IgD-negative memory B cell (primary cell): ENCODE results near the gene MTA1. TPM values are rescaled to one million over a fixed set of nuclear protein-coding genes. Genes with fewer than 3 reads are reported as not detected.

Experiments used
- H3K27ac Mint-ChIP-seq, 3 donors: one replicate each; pipeline ENCODE4 v1.8.0; 2020 to 2022; ENCODE audit warnings: mild to moderate bottlenecking in 3 of 3, mixed read lengths in 3 of 3, moderate library complexity in 1 of 3
- H3K27me3 Mint-ChIP-seq: one replicate; pipeline ENCODE4 v1.8.0; 2021; ENCODE audit warnings: mixed read lengths
- H3K36me3 Mint-ChIP-seq: one replicate; pipeline ENCODE4 v1.8.0; 2020; ENCODE audit warnings: mild to moderate bottlenecking, mixed read lengths
- H3K4me1 Mint-ChIP-seq, 3 donors: one replicate each; pipeline ENCODE4 v1.8.0; 2020 to 2022; ENCODE audit warnings: mixed read lengths in 3 of 3, mild to moderate bottlenecking in 1 of 3
- H3K4me3 Mint-ChIP-seq, 4 donors: one replicate each; pipeline ENCODE4 v1.8.0; 2020 to 2022; ENCODE audit warnings: mild to moderate bottlenecking in 4 of 4, mixed read lengths in 4 of 4, moderate library complexity in 3 of 4
- H3K9me3 Mint-ChIP-seq, 3 donors: one replicate each; pipeline ENCODE4 v1.8.0; 2020 to 2021; ENCODE audit warnings: mixed read lengths in 3 of 3, mild to moderate bottlenecking in 1 of 3
- polyA plus RNA-seq: library from polyadenylated mRNA; unstranded; fragments of 300-500 nt; fragmentation: Illumina TruSeq; gene quantifications from one replicate; pipeline ENCODE4 v1.2.3, GENCODE V29; 2021

MTA1 gene
- polyA plus RNA-seq, 1 donor from 2014 or later, result 3.7 TPM

DNA sequence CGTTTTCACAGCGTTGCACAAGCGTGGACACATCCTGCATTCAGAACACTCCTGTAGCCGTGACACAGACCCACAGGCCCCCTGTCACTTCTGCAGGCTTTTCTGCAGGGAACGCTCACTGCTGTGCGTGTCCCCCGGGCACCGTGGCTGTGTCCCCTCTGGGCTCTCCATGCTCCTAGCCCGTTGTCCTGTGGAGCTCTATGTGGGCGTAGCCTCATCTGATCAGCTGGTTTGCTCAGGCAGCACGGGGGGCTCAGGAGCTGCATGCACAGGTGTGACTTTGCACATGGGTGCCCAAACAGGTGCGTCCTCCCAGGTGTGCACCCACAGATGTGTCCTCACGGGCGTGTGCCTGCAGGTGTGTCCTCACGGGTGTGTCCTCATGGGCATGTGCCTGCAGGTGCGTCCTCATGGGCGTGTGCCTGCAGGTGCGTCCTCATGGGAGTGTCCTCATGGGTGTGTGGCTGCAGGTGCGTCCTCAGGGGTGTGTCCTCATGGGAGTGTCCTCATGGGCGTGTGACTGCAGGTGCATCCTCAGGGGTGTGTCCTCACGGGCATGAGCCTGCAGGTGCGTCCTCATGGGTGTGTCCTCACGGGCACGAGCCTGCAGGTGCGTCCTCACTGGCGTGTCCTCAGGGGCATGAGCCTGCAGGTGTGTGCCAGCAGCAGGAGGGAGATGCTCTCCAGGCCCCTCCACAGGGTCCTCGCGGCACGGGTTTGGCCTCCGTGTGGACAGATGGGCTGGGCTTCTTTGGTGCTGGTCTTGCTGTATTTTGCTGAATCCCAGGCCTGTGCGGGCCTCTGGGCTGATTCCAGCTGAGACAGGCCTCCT is 17.5 kb downstream of the MTA1 start:
- H3K36me3 Mint-ChIP-seq, result peaks cover 2% of the 10 kb centered on the region

DNA sequence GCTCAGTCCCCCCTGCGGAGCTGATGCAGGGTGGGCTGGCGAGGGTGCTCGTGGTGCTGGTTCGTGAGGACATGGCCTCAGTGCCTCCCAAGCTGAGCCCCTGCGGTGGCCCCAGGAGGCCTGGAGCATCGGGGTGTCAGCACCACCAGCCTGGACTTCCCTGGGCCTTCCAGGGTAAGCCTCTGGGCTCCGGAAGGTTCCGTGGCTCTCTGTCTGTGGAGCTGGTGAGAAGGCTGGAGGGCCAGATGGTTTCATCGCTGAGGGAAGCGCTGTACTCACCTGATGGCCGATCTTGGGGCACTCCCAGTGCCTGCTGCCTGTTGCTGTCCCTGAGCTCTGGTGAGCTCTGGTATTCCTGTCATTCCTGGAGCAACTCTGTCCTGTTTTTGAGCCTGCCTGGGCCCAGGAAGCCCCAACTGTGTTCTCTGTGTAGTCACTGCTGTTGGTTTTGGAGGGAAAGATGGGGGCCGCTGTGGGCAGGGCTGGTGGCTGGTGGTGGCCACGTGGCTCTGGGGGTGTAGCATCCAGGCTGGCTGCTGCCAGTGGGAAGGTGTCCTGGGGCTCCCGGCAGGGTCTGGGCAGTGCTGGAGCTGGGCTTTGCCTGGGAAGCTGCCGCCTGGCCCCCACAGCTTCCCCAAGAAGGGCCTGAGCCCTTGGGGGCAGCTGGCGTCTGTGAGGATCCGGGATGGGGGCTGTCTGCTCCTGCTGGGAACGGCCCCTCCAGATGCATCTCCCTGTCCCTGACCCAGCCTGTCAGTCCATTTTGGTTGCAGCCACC is 18.3 kb downstream of the MTA1 start:
- Mint-ChIP-seq H3K4me3 (no peak overlapping the region), H3K9me3 (no peaks in the 10 kb centered on the region), H3K27me3 (no peaks in the 10 kb centered on the region), H3K27ac (no peak overlapping the region), H3K36me3 (peaks cover 2% of the 10 kb centered on the region), H3K4me1 (peaks cover 3 to 14% (median 10%) of the 10 kb centered on the region in 3 donors)

More for the DNA sequence above, 17.5 kb downstream of the MTA1 start:
- H3K4me1 Mint-ChIP-seq, result peaks cover 3 to 14% (median 9%) of the 10 kb centered on the region in 3 donors
- no peaks in the 10 kb centered on the region for H3K9me3 Mint-ChIP-seq
- no peaks in the 10 kb centered on the region for H3K27me3 Mint-ChIP-seq
- H3K4me3 Mint-ChIP-seq, result peak overlapping the region in 1 of 4 donors; percentile 35
- H3K27ac Mint-ChIP-seq, result peak overlapping the region in 2 of 3 donors; percentile 27 to 78

DNA sequence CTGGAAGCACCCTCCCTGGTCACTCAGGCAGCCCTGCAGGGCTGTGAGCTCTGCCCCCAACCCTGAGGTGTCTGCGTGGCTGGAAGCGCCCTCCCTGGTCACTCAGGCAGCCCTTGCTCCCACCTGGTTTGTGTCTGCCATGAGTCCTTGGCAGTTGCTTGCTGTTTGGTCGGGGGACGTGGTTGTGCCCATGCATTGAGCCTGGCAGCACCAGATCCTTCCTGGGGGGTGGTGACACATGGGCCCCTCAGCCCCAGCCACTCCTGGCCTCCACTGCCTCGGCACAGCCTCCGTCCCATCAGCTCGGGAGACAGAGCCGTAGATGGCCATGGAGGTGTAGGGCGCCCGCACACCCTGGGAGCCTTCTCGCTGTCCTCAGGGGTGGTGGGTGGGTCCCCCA is 19.6 kb downstream of the MTA1 start:
- Mint-ChIP-seq H3K9me3 (no peaks in the 10 kb centered on the region), H3K4me1 (peaks cover 3 to 14% (median 12%) of the 10 kb centered on the region in 3 donors), H3K4me3 (no peak overlapping the region)

DNA sequence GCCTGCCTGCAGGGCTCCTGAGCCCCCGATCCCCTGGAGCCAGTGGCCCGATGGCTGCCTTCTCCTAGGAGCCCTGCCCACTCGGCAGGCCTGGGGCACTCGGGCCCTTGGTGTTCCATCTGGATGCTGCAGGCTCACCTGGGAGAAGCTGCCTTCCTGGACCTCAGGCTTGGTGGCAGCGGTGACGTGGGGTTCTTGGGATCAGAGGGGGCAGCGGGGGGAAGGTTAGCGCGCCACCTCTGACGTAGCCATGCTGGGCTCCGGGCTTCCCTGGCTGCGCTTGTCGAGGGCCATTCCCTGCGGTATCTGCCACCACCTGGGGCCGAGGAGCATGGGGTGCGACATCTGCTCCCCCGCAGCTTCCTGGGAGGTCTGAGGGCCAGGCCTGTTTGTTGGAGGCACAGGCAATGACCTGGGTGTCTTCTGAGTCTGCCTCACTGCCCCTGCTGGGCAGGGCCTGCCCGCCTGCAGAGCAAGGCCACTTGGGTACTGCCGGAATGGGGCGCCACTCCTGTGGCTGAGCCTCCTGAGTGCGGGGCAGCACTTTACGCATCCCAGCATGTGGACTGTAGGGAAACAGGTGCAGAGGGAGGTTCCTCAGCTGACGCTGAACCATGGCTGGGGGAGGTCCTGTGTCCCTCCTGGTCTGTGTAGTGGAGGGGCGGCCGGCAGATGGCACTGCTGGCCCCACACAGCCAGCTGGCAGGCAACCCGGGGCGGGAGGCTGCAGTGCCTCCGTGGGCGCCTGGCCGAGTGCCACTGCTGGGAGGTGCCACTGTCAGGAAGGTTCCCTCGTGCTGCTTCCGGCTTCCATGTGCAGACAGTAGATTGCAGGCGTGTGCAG is 20.3 kb downstream of the MTA1 start:
- peaks cover under 1 to 11% (median 11%) of the 10 kb centered on the region in 3 donors for H3K4me1 Mint-ChIP-seq
- no peak overlapping the region for H3K4me3 Mint-ChIP-seq

More for the DNA sequence above, 19.6 kb downstream of the MTA1 start:
- Mint-ChIP-seq H3K36me3 (peaks cover 2% of the 10 kb centered on the region), H3K27ac (no peak overlapping the region), H3K27me3 (no peaks in the 10 kb centered on the region)

DNA sequence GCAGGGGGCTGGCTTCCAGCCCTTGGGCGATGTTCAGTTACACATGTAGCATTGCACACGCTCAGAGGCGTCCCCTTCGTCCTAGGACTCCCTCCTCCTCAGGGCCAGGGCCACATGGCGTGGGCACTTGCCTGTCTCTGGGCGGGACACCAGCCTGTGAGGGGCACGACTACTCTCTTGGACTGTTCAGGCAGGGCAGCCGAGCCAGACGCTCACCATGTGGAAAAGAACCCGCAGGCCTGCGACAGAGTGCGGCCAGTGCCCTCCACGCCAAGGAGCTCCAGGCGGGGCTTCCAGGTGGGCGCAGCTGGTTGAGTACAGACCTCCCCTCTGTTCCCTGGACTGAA is 20.9 kb downstream of the MTA1 start:
- no peak overlapping the region for H3K4me3 Mint-ChIP-seq

More for the DNA sequence above, 20.3 kb downstream of the MTA1 start:
- Mint-ChIP-seq H3K27me3 (no peaks in the 10 kb centered on the region), H3K27ac (no peak overlapping the region), H3K9me3 (no peaks in the 10 kb centered on the region), H3K36me3 (peaks cover 2% of the 10 kb centered on the region)

DNA sequence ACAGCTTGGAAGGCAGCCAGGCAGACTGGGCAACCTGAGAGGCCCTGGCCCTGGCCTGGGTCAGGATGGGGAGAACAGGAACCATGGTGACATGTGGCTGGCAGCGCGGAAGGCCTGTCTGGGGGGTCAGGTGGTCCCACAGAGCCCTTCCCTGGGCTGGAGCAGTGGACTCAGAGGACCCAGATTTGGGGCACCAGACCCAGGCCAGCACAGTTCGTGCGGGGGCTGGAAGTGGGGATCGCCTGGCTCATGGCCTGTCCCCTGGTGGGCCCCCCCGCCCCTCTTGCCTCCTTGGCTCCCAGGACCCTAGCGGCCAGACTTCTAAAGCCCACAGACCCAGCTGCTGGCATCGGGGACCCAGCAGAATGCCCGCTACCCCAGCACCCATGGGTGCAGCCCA is 21.4 kb downstream of the MTA1 start:
- Mint-ChIP-seq H3K27me3 (no peaks in the 10 kb centered on the region), H3K9me3 (no peaks in the 10 kb centered on the region), H3K27ac (no peak overlapping the region), H3K36me3 (no peaks in the 10 kb centered on the region), H3K4me3 (no peak overlapping the region), H3K4me1 (peaks cover 0 to 5% (median 4%) of the 10 kb centered on the region in 3 donors)

More for the DNA sequence above, 20.9 kb downstream of the MTA1 start:
- no peak overlapping the region for H3K27ac Mint-ChIP-seq
- H3K36me3 Mint-ChIP-seq, result peaks cover under 1% of the 10 kb centered on the region
- peaks cover 0 to 8% (median 8%) of the 10 kb centered on the region in 3 donors for H3K4me1 Mint-ChIP-seq
- no peaks in the 10 kb centered on the region for H3K27me3 Mint-ChIP-seq
- H3K9me3 Mint-ChIP-seq, result no peaks in the 10 kb centered on the region

DNA sequence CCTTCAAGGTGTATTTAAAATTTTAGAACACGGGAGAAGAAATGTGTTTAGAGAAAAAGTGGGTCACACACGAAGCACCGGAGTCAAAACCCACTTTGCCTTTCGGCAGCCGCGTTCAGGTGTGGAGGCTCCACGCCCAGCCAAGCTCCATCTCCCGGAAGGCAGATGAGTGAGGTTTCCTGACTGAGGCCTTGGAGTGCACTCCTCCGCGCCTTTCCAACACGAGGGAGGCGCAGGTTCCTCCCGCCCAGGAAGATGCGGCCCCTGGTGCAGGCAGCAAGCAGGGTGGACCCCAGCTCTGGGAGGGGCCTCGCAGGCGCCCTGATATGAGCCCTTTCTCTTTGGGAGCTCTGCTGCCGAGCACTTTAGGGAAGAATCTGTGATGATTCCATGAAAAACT is 22.5 kb downstream of the MTA1 start:
- no peak overlapping the region for H3K4me3 Mint-ChIP-seq
- no peaks in the 10 kb centered on the region for H3K9me3 Mint-ChIP-seq

DNA sequence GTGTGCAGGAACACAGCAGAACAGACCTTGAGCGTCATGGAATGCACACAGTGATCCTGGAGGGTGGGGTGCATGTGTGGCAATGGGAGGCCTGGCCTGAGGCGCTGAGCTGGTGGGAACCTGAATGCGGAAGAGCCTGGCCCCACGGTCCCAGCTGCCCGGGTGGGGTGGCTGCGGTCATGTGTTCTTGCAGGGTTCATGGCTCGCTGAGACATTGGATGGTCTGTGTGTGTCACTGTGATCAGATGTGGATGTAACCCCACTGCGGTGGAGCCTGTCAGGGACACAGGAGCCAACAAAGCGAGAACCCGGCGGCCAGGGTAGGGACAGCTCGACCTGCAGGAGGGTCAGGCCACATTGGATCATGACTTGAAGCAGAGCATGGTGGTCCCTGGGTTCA is 23.2 kb downstream of the MTA1 start:
- Mint-ChIP-seq H3K27me3 (no peaks in the 10 kb centered on the region), H3K4me1 (peaks cover 0 to 4% (median 2%) of the 10 kb centered on the region in 3 donors), H3K27ac (no peak overlapping the region), H3K9me3 (no peaks in the 10 kb centered on the region), H3K4me3 (no peak overlapping the region), H3K36me3 (no peaks in the 10 kb centered on the region)

More for the DNA sequence above, 22.5 kb downstream of the MTA1 start:
- peaks cover 0 to 4% (median 2%) of the 10 kb centered on the region in 3 donors for H3K4me1 Mint-ChIP-seq
- no peak overlapping the region for H3K27ac Mint-ChIP-seq
- H3K27me3 Mint-ChIP-seq, result no peaks in the 10 kb centered on the region
- no peaks in the 10 kb centered on the region for H3K36me3 Mint-ChIP-seq

DNA sequence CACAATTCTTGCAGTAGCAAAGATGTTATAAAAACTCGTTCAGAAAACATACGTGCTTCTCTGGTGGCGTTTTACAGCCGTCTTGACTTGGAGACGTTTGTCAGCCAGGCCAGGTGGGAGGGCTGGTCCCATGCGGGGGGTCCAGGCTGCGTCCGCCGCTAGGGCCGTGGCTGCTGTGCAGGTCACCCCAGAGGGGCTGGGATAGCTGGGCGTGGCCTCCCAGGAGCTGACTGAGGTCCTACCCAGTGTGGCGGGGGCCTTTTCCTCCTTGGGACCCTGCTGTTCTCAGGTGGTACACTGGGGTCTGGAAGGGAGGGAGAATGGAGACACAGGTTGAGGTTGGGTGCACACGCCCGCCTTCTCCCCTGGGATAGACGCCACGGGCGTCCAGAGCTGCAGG is 25.2 kb downstream of the MTA1 start:
- Mint-ChIP-seq H3K4me3 (no peak overlapping the region), H3K27ac (no peak overlapping the region), H3K9me3 (no peaks in the 10 kb centered on the region)

DNA sequence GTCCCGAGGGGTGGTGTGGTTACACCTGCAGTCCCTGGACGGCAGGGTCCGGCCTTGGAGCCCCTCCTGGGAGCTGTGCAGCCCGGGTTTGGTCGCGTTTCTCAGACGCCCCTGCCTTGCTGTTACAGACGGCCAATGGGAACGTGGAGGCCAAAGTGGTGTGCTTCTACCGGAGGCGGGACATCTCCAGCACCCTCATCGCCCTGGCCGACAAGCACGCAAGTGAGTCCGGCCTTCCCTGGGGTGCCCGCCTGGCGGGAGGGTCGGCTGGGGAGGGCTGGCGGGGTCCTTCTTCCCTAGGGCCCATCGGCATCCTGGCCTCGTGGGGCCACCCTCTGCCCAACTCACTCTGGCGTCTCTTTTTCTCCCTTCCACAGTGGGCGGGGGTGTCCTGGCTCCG is 25.7 kb downstream of the MTA1 start:
- Mint-ChIP-seq H3K36me3 (no peaks in the 10 kb centered on the region), H3K4me1 (peaks cover 0 to 4% (median 2%) of the 10 kb centered on the region in 3 donors), H3K27me3 (no peaks in the 10 kb centered on the region), H3K9me3 (no peaks in the 10 kb centered on the region), H3K27ac (no peak overlapping the region), H3K4me3 (no peak overlapping the region)

More for the DNA sequence above, 25.2 kb downstream of the MTA1 start:
- Mint-ChIP-seq H3K4me1 (peaks cover 0 to 4% (median 2%) of the 10 kb centered on the region in 3 donors), H3K36me3 (no peaks in the 10 kb centered on the region), H3K27me3 (no peaks in the 10 kb centered on the region)

DNA sequence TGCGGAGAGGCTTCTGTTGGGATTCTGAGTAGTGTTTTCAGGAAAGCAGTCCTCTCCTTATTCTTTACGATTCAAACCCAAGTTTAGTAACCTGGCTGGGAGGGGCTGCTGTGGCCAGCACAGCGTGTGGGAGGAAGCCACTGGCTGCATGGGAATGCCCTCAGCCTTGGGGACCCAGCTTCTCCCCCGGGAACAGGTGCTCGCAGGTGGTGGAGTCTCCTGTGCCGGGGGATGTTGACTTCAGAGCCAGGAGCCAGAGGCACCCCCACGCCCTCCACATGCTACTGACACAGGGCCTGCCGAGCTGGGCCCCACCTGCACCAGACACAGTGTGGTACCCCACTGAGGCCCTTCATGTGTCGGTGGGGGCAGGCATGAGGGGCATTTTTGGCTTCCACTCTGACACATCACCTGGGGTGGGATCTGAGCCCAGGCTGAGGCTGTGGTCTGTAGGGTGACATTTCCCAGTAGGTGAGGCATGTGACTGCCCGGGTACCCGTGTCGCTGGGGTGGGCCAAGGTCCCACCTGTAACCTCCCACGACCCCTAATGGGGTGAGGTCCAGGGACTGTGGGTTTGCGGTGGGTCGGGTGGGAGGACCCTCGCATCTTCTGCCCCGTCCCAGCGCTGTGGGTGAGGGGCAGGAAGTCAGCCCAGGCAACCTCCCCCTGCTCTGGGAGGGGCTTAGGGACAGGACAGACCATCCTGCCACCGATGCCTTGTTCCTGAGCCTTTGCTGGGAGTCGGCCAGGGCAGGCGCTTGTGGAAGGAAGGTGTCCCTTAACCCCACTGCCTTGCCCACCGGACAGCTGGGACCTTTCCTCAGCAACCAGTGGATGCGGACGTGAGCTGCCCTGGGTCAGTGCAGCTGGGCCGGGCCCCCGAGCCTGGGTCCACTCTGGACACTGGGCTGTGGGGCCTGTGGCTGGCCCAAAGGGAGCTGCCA is 26.5 kb downstream of the MTA1 start:
- peaks cover 0 to 4% (median 2%) of the 10 kb centered on the region in 3 donors for H3K4me1 Mint-ChIP-seq
- no peaks in the 10 kb centered on the region for H3K27me3 Mint-ChIP-seq
- no peaks in the 10 kb centered on the region for H3K36me3 Mint-ChIP-seq
- H3K9me3 Mint-ChIP-seq, result no peaks in the 10 kb centered on the region
- no peak overlapping the region for H3K27ac Mint-ChIP-seq
- no peak overlapping the region for H3K4me3 Mint-ChIP-seq

DNA sequence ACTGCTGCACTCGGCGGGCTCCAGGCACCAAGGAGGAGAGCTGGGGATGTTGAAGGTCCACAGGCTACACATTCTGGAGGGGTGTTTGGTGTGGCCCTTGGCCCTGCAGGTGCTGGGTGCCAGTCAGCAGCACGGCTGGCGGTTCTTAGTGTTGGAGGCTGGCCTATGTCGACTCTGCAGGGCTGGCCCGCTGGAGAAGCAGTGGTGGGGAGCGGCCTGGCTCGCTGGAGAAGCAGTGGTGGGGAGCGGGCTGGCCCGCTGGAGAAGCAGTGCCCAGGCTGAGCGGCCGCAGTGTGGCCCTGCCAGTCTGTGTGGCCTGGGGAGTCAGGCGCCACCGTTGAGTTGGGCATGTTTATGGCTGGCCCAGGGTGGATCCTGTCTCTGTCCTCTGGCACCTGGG is 27.3 kb downstream of the MTA1 start:
- no peaks in the 10 kb centered on the region for H3K9me3 Mint-ChIP-seq
- no peaks in the 10 kb centered on the region for H3K27me3 Mint-ChIP-seq
- no peak overlapping the region for H3K4me3 Mint-ChIP-seq
- H3K4me1 Mint-ChIP-seq, result peaks cover 0 to 2% (median 0%) of the 10 kb centered on the region in 3 donors
- H3K27ac Mint-ChIP-seq, result no peak overlapping the region
- H3K36me3 Mint-ChIP-seq, result peaks cover under 1% of the 10 kb centered on the region

DNA sequence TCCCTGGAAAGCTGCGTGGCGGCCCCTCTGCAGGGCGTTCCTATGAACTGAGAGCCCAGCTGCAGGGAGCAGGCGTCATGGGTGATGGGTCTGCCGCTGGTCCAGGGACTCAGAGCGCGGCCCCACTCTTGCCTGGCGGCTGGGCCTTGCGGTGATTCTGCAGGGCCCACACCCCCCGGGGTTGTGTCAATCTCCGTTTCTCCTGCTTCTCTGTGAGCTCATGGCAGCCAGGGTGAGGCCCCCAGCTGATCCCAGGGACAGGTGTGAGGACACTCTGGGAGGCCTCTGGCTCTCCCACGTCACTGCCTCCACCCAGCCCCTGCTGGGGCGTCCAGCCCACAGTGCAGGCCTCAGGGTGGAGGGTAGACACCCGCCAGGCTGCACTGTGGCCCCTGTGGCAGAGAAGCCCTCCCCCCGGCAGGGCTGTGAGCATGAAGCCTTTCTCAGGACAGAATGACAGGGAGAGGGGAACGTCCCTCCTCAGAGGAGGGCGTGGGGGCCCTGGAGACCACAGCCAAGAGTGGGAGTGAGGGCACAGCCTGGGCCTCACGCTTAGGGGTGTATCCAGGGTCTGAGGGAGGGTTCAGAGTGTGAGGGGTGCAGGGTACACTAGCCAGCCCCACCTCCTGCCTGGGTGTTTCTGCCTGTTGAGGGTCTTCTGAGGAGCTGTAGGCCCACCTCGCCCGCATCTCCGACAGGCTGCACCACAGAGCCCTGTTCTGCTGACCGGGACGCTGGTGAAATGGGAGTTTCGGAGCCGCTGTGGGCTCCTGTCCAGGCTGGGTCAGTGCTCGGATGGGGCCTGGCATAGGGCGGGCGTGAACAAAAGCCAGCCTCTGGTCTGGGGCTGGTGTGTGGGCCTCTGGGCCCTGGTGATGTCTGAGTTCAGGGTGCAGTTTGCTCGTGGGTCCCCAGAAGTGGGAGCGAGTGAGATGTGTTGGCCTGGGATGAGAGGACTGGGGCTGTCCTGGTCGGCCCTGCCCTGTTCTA is 28.3 kb downstream of the MTA1 start:
- Mint-ChIP-seq H3K36me3 (peaks cover 1% of the 10 kb centered on the region), H3K4me3 (no peak overlapping the region), H3K27ac (no peak overlapping the region)

More for the DNA sequence above, 28.3 kb downstream of the MTA1 start:
- peaks cover 0 to 2% (median 1%) of the 10 kb centered on the region in 3 donors for H3K4me1 Mint-ChIP-seq
- no peaks in the 10 kb centered on the region for H3K27me3 Mint-ChIP-seq
- H3K9me3 Mint-ChIP-seq, result no peaks in the 10 kb centered on the region
